SK-N-SH (cell line): ENCODE results near the gene SLITRK2. TPM values are rescaled to one million over a fixed set of nuclear protein-coding genes. Genes with fewer than 3 reads are reported as not detected.

Experiments used
- CTCF ChIA-PET: fragments of 300-600, 350-600 bp; formaldehyde crosslinking; extraction: SDS; loops from one replicate; lab custom pipeline; 2021; lab: Yijun Ruan, JAX
- POLR2A ChIA-PET: fragments of 350-600 bp; sonication (Branson Sonifier 250); formaldehyde crosslinking; extraction: SDS; loops from one replicate; lab custom pipeline; 2020; ENCODE audit warnings: antibody characterized with exemption, inconsistent platforms; lab: Yijun Ruan, JAX
- DNase-seq: peaks from one replicate; pipeline ENCODE4 v3.0.0; 2012
- H2AFZ ChIP-seq: fragments of 200-600 bp; sonication (generic); 2 replicates; pipeline ENCODE4 v1.8.1; 2016; ENCODE audit warnings: antibody characterized with exemption, mild to moderate bottlenecking, low read depth
- H3F3A ChIP-seq: fragments of 200-600 bp; sonication (generic); replicated peaks from 2 replicates; pipeline ENCODE3; 2016; ENCODE audit warnings: antibody characterized with exemption, mild to moderate bottlenecking; ENCODE audit not compliant: insufficient read depth
- H3K27ac ChIP-seq, 2 experiments: fragments of 200-500 bp in 1 of 2; fragments of 200-600 bp in 1 of 2; sonication (Bioruptor generic) in 1 of 2; sonication (generic), shearing (Covaris generic) in 1 of 2; 2 replicates each; pipeline versions ENCODE4 v1.5.1 to v1.6.1; 2014 to 2016; ENCODE audit warnings: low read depth in 2 of 2, inconsistent platforms in 1 of 2, low read length in 1 of 2, mild to moderate bottlenecking in 1 of 2, mixed read lengths in 1 of 2
- H3K27me3 ChIP-seq: fragments of 200-600 bp; sonication (generic), shearing (Covaris generic); 2 replicates; pipeline ENCODE4 v1.6.1; 2016; ENCODE audit warnings: mixed run types; ENCODE audit not compliant: insufficient read depth
- H3K36me3 ChIP-seq, 2 experiments: fragments of 200-500 bp in 1 of 2; fragments of 200-600 bp in 1 of 2; sonication (Bioruptor generic) in 1 of 2; sonication (generic) in 1 of 2; replicated peaks in 1 of 2; 2 replicates each; pipeline versions ENCODE3 to v1.5.1; 2014 to 2016; ENCODE audit warnings: low read length in 1 of 2, mild to moderate bottlenecking in 1 of 2; ENCODE audit not compliant: insufficient read depth in 2 of 2, control insufficient read depth in 1 of 2
- H3K4me1 ChIP-seq, 2 experiments: fragments of 200-500 bp in 1 of 2; fragments of 200-600 bp in 1 of 2; sonication (Bioruptor generic) in 1 of 2; sonication (generic), shearing (Covaris generic) in 1 of 2; 2 replicates each; pipeline versions ENCODE4 v1.5.1 to v1.6.1; 2014 to 2016; ENCODE audit warnings: low read depth in 1 of 2, low read length in 1 of 2, mixed run types in 1 of 2; ENCODE audit not compliant: insufficient read depth in 2 of 2, control insufficient read depth in 1 of 2
- H3K4me2 ChIP-seq: fragments of 200-600 bp; sonication (generic), shearing (Covaris generic); 2 replicates; pipeline ENCODE4 v1.6.1; 2017; ENCODE audit warnings: mixed run types
- H3K4me3 ChIP-seq, 2 experiments: fragments of 200-500 bp in 1 of 2; fragments of 200-600 bp in 1 of 2; sonication (Bioruptor generic) in 1 of 2; sonication (generic), shearing (Covaris generic) in 1 of 2; 2 replicates each; pipeline versions ENCODE4 v1.5.1 to v1.8.1; 2014 to 2016; ENCODE audit warnings: low read depth in 2 of 2, inconsistent platforms in 1 of 2, low read length in 1 of 2, mild to moderate bottlenecking in 1 of 2, mixed read lengths in 1 of 2, moderate library complexity in 1 of 2
- H3K79me2 ChIP-seq: fragments of 200-600 bp; sonication (generic); 2 replicates; pipeline ENCODE4 v1.8.1; 2017; ENCODE audit warnings: mild to moderate bottlenecking; ENCODE audit not compliant: insufficient read depth
- H3K9ac ChIP-seq: fragments of 200-600 bp; sonication (generic); 2 replicates; pipeline ENCODE4 v1.6.1; 2017; ENCODE audit warnings: mixed run types
- H3K9me2 ChIP-seq: fragments of 200-600 bp; sonication (generic); 2 replicates; pipeline ENCODE4 v1.6.1; 2017; ENCODE audit warnings: mixed run types
- H3K9me3 ChIP-seq: fragments of 200-600 bp; sonication (generic); 2 replicates; pipeline ENCODE4 v1.6.1; 2017; ENCODE audit warnings: mixed run types, mild to moderate bottlenecking, moderate library complexity
- H4K20me1 ChIP-seq: fragments of 200-600 bp; sonication (generic); 2 replicates; pipeline ENCODE4 v1.6.1; 2017; ENCODE audit warnings: mild to moderate bottlenecking, mixed run types; ENCODE audit not compliant: insufficient read depth
- CHD2 ChIP-seq: fragments of 150-350 bp; IDR thresholded peaks from 2 replicates; pipeline ENCODE4 v1.6.1; 2018; ENCODE audit warnings: low read length; ENCODE audit not compliant: partially characterized antibody
- ELF1 ChIP-seq: IDR thresholded peaks from 2 replicates; pipeline ENCODE4 v1.4.0; 2012
- EP300 ChIP-seq, 2 experiments: IDR thresholded peaks; 2 replicates each; pipeline versions ENCODE4 v1.4.0 to v1.6.1; 2012; ENCODE audit warnings: borderline replicate concordance in 1 of 2, low read depth in 1 of 2, low read length in 1 of 2
- FOXM1 ChIP-seq: IDR thresholded peaks from 2 replicates; pipeline ENCODE4 v1.4.0; 2012; ENCODE audit warnings: low read depth, mild to moderate bottlenecking
- GABPA ChIP-seq: IDR thresholded peaks from 2 replicates; pipeline ENCODE4 v1.4.0; 2012; ENCODE audit warnings: low read depth, mild to moderate bottlenecking
- NRF1 ChIP-seq: IDR thresholded peaks from 2 replicates; pipeline ENCODE4 v1.6.1; 2012; ENCODE audit warnings: low read depth, mild to moderate bottlenecking, low read length
- PBX3 ChIP-seq: IDR thresholded peaks from 2 replicates; pipeline ENCODE4; 2012
- RAD21 ChIP-seq: IDR thresholded peaks from 2 replicates; pipeline ENCODE4 v1.6.1; 2012; ENCODE audit warnings: mild to moderate bottlenecking, low read length
- RCOR1 ChIP-seq: fragments of 150-350 bp; IDR thresholded peaks from 2 replicates; pipeline ENCODE4 v1.6.1; 2017; ENCODE audit warnings: antibody characterized with exemption, low read length
- RXRA ChIP-seq: IDR thresholded peaks from 2 replicates; pipeline ENCODE4 v1.4.0; 2012; ENCODE audit warnings: low read depth, mild to moderate bottlenecking, borderline replicate concordance
- SMC3 ChIP-seq: IDR thresholded peaks from 2 replicates; pipeline ENCODE4 v1.6.1; 2012; ENCODE audit warnings: low read depth, low read length, improper control_type of control experiment
- TAF1 ChIP-seq: IDR thresholded peaks from 2 replicates; pipeline ENCODE4 v1.6.1; 2012; ENCODE audit warnings: low read depth, mild to moderate bottlenecking, low read length, moderate library complexity, borderline replicate concordance
- TEAD4 ChIP-seq: IDR thresholded peaks from 2 replicates; pipeline ENCODE4 v1.4.0; 2012; ENCODE audit warnings: mild to moderate bottlenecking, borderline replicate concordance; ENCODE audit not compliant: insufficient read depth
- USF1 ChIP-seq: IDR thresholded peaks from 2 replicates; pipeline ENCODE4 v1.4.0; 2012; ENCODE audit warnings: low read depth, borderline replicate concordance
- YY1 ChIP-seq: IDR thresholded peaks from 2 replicates; pipeline ENCODE4 v1.4.0; 2012; ENCODE audit warnings: low read depth, mild to moderate bottlenecking
- ZBTB33 ChIP-seq: IDR thresholded peaks from 2 replicates; pipeline ENCODE4 v1.4.0; 2012; ENCODE audit warnings: low read depth, borderline replicate concordance
- WGBS: methylation state at CpG from one replicate; pipeline ENCODE4 v1.1.6; 2017; ENCODE audit warnings: low lambda C conversion rate; 5-methylcytosine and 5-hydroxymethylcytosine counted together
- polyA plus RNA-seq, 3 experiments: library from polyadenylated mRNA; depleted of rRNA; stranded (reverse); fragments of >200 nt; gene quantifications; 2 replicates each; pipeline ENCODE4 v1.2.3, GENCODE V29; 2012
- TF ChIP-seq, protein P1 (sequence below): fragments of 150-350 bp; IDR thresholded peaks from 2 replicates; pipeline ENCODE4 v1.6.1; 2016; ENCODE audit warnings: mild to moderate bottlenecking, low read depth, low read length

The SLITRK2 gene
- polyA plus RNA-seq, 1 of the 3 experiments (the other 2 are of a cell fraction) = not detected

- no peaks in the 10 kb centered on the region for H3K4me1 ChIP-seq
- peaks cover 16% of the 10 kb centered on the region; the same call in 1 of the 2 replicates for H3K27me3 ChIP-seq
- H2AFZ ChIP-seq = no peak overlapping the region
- no peak for TF ChIP-seq RCOR1
- no peak for TF ChIP-seq FOXM1
- no peaks in the 10 kb centered on the region for H3F3A ChIP-seq
- 17% methylated on average over 32 of the region's 33 CpGs for WGBS
- DNase-seq = no peak
- no peaks in the 10 kb centered on the region for H3K9me3 ChIP-seq
- H3K9me2 ChIP-seq = no peaks in the 10 kb centered on the region
- no peak overlapping the region for H3K9ac ChIP-seq
- no peaks in the 10 kb centered on the region for H4K20me1 ChIP-seq
- no peak overlapping the region for H3K27ac ChIP-seq
- POLR2A ChIA-PET = no interaction called here
- no peak overlapping the region for H3K4me3 ChIP-seq
- H3K4me2 ChIP-seq = no peak overlapping the region
- H3K36me3 ChIP-seq = no peaks in the 10 kb centered on the region
- CTCF ChIA-PET = interaction anchor here (0.5 kb wide), 1 partner anchor 1654 kb away, joined by 3 read pairs; no protein-coding TSS in a partner anchor
- H3K79me2 ChIP-seq = no peaks in the 10 kb centered on the region
Observed at GRCh38 chrX:145821898-145822571, 4.4 kb downstream of the SLITRK2 start.

- ChIA-PET POLR2A (no interaction called here), CTCF (no interaction called here)
- no peaks in the 10 kb centered on the region for H3K9me3 ChIP-seq
- H4K20me1 ChIP-seq = no peaks in the 10 kb centered on the region
- H3K4me2 ChIP-seq = no peak overlapping the region
- no peaks in the 10 kb centered on the region for H3K9me2 ChIP-seq
- no peak for TF ChIP-seq GABPA
- no peak for TF ChIP-seq RAD21
- TF ChIP-seq, protein P1, sequence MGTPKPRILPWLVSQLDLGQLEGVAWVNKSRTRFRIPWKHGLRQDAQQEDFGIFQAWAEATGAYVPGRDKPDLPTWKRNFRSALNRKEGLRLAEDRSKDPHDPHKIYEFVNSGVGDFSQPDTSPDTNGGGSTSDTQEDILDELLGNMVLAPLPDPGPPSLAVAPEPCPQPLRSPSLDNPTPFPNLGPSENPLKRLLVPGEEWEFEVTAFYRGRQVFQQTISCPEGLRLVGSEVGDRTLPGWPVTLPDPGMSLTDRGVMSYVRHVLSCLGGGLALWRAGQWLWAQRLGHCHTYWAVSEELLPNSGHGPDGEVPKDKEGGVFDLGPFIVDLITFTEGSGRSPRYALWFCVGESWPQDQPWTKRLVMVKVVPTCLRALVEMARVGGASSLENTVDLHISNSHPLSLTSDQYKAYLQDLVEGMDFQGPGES = no peak
- TF ChIP-seq USF1 = no peak
- TF ChIP-seq ELF1 = no peak
- no peak for TF ChIP-seq YY1
- no peak for TF ChIP-seq TAF1
- no peak for TF ChIP-seq EP300 (IDR thresholded peaks at IDR 0.05; ENCODE audit: borderline replicate concordance in 1 of 2, low read depth in 1 of 2, low read length in 1 of 2)
- TF ChIP-seq CHD2 = no peak
- TF ChIP-seq ZBTB33 = no peak
- no peak for TF ChIP-seq SMC3
- no peak for TF ChIP-seq PBX3
- no peak for TF ChIP-seq RXRA
- no peak for TF ChIP-seq TEAD4
- TF ChIP-seq NRF1 = no peak
- DNase-seq = no peak
- peaks cover 14% of the 10 kb centered on the region; the same call in 1 of the 2 replicates for H3K27me3 ChIP-seq
- 39% methylated on average over 5 of the region's 7 CpGs for WGBS
- H3K4me1 ChIP-seq = no peaks in the 10 kb centered on the region
- H2AFZ ChIP-seq = no peak overlapping the region
- no peaks in the 10 kb centered on the region for H3F3A ChIP-seq
- no peak overlapping the region for H3K4me3 ChIP-seq
- H3K9ac ChIP-seq = no peak overlapping the region
- H3K36me3 ChIP-seq = no peaks in the 10 kb centered on the region
- no peak overlapping the region for H3K27ac ChIP-seq
- no peaks in the 10 kb centered on the region for H3K79me2 ChIP-seq
Observed at GRCh38 chrX:145823132-145823531, 5.5 kb downstream of the SLITRK2 start.
